NT2/D1 (cell line): ENCODE data around the gene NFKBIA.
"Not testable (repeated sequence)": the region's sequence is repeated elsewhere in the genome, so short reads cannot be mapped to it uniquely, and the experiment has no call there.

Experiments used
- DNase-seq: peaks from one replicate; pipeline ENCODE4 v3.0.0-alpha.2; 2011; ENCODE audit warnings: low read depth, low spot score
- H3K27me3 ChIP-seq: 2 replicates; pipeline ENCODE4 v1.6.0; 2011; ENCODE audit warnings: mild to moderate bottlenecking; ENCODE audit not compliant: insufficient read length, insufficient read depth
- H3K36me3 ChIP-seq: 2 replicates; pipeline ENCODE4 v1.6.1; 2011; ENCODE audit warnings: mild to moderate bottlenecking, low read length, mixed read lengths; ENCODE audit not compliant: insufficient read depth, insufficient read length
- H3K4me1 ChIP-seq: 2 replicates; pipeline ENCODE4 v1.5.1; 2011; ENCODE audit not compliant: insufficient read depth, insufficient read length
- H3K4me3 ChIP-seq: 2 replicates; pipeline ENCODE4 v1.5.1; 2011; ENCODE audit warnings: low read depth; ENCODE audit not compliant: insufficient read length
- H3K9ac ChIP-seq: 2 replicates; pipeline ENCODE4 v1.6.0; 2011; ENCODE audit warnings: low read depth; ENCODE audit not compliant: insufficient read length
- H3K9me3 ChIP-seq: 2 replicates; pipeline ENCODE4 v1.5.1; 2011; ENCODE audit warnings: mild to moderate bottlenecking, low read length; ENCODE audit not compliant: insufficient read depth
- SUZ12 ChIP-seq: IDR thresholded peaks from 2 replicates; pipeline ENCODE4 v1.6.1; 2011; ENCODE audit not compliant: insufficient read length, insufficient read depth; ENCODE audit errors: extremely low read depth
- YY1 ChIP-seq: IDR thresholded peaks from 2 replicates; pipeline ENCODE4 v1.6.1; 2011; ENCODE audit not compliant: insufficient read length, insufficient read depth
- ZNF274 ChIP-seq: IDR thresholded peaks from 2 replicates; pipeline ENCODE4 v1.6.1; 2011; ENCODE audit warnings: mild to moderate bottlenecking, low read depth, low read length

NFKBIA gene, protein sequence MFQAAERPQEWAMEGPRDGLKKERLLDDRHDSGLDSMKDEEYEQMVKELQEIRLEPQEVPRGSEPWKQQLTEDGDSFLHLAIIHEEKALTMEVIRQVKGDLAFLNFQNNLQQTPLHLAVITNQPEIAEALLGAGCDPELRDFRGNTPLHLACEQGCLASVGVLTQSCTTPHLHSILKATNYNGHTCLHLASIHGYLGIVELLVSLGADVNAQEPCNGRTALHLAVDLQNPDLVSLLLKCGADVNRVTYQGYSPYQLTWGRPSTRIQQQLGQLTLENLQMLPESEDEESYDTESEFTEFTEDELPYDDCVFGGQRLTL

DNA sequence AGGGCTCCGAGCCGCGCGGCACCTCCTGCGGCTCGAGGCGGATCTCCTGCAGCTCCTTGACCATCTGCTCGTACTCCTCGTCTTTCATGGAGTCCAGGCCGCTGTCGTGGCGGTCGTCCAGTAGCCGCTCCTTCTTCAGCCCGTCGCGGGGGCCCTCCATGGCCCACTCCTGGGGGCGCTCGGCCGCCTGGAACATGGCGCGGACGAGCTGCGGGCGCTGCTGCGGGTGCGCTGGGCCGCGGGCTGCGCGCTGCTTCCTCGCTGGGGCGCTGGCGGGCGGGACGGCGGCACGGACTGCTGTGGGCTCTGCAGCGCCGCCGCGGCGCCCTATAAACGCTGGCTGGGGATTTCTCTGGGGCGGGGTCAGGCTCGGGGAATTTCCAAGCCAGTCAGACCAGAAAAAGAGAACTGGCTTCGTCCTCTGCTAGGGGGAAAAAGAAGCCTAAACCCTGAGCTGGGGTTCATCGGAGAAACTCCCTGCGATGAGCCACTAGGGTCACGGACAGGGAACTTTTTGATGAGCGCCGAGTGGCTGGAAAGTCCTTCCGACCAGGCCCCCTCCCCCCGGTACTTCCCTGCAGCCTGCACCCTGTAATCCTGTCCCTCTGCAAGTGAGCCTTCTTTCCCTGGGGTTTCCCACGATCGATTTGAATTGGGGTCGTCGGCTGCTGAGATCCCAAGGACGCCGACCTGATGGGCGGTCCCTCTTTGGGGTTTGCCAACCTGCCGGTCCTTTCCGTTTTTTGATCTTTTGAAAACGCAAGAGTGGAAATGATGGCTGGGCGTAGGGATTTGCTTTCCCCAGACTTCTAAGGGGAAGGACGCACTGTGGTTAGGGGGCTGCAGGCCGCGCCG, at the start of gene NFKBIA:
NFKBIA (minus strand) TSS at position 301 of the 855 bp plus-strand sequence; CDS start at position 196, 105 bp downstream.
- Histone ChIP-seq H3K4me1 (peaks cover 12% of the 10 kb centered on the region), H3K27me3 (no peaks in the 10 kb centered on the region), H3K36me3 (peaks cover 37% of the 10 kb centered on the region), H3K9me3 (no peaks in the 10 kb centered on the region), H3K9ac (peak within 1 kb of the TSS; percentile 95), H3K4me3 (peak within 1 kb of the TSS; percentile 88)
- TF ChIP-seq ZNF274 (no peak), YY1 (no peak), SUZ12 (no peak)
- peak; percentile 60 for DNase-seq

DNA sequence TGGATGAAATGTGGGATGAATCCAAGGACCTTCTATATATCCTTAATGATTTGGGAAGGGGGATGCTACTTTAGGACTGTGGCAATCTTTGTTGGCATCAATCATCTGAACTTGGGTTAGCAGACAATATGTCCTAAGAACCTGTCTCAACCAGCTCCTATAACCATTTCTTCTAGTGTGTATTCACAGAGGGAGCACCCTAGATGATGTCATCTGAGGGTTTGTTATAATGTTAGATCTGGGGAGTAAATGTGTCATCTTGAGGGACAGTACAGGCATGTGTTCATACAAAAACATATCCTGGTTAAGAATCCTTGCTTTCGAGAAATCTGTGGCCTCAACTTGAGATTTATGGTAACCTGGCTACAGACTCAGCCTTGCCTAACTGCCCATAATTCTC, 41.9 kb upstream of the NFKBIA start:
- H3K9ac ChIP-seq, result no peak overlapping the region

DNA sequence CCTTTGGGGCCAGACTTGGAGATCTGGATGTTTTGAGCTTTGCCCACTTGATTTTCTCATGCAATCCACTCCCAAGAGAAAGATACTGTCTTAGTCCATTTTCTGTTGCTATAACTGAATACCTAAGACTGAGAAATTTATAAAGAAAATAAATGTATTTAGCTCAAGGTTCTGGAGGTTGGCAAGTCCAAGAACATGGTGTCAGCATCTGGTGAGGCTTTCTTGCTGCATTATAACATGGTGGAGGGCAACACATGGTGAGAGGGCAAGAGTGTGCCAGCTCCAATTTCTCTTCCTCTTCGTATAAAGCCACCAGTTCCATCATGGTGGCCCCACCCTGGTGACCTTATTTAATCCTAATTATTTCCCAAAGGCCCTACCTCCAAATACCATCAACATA, 39.6 kb upstream of the NFKBIA start:
- H3K36me3 ChIP-seq, result no peaks in the 10 kb centered on the region
- H3K4me3 ChIP-seq, result no peak overlapping the region
- no peaks in the 10 kb centered on the region for H3K4me1 ChIP-seq
- no peak for TF ChIP-seq YY1
- no peak overlapping the region for H3K9ac ChIP-seq
- no peak for DNase-seq
- no peaks in the 10 kb centered on the region for H3K27me3 ChIP-seq
- no peaks in the 10 kb centered on the region for H3K9me3 ChIP-seq

More for the DNA sequence above, 41.9 kb upstream of the NFKBIA start:
- DNase-seq, result no peak
- no peaks in the 10 kb centered on the region for H3K36me3 ChIP-seq
- H3K9me3 ChIP-seq, result no peaks in the 10 kb centered on the region
- no peaks in the 10 kb centered on the region for H3K4me1 ChIP-seq
- TF ChIP-seq SUZ12 (no peak), ZNF274 (no peak), YY1 (no peak)
- H3K4me3 ChIP-seq, result no peak overlapping the region
- no peaks in the 10 kb centered on the region for H3K27me3 ChIP-seq

DNA sequence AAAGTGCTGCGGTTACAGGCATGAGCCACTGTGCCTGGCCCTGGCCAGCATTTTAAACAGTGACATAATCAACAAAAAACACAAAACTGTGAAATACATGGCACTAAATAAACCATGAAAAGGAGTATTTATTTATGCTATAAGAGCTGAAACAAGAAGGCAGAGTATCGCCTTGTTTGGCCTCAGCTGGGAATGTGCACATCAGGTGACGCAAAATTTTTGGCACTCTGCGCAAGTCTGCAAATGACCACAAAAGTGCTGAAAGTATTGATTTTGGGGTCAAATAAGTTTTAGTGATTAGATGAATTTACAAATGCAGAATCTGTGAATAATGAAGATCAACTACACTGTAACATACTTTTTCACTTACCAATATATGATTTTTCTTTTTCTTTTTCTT, 36.6 kb upstream of the NFKBIA start:
- H3K9ac ChIP-seq, result no peak overlapping the region
- no peaks in the 10 kb centered on the region for H3K9me3 ChIP-seq
- TF ChIP-seq SUZ12 (no peak), YY1 (no peak), ZNF274 (no peak)
- no peak for DNase-seq
- no peaks in the 10 kb centered on the region for H3K36me3 ChIP-seq
- no peaks in the 10 kb centered on the region for H3K27me3 ChIP-seq
- H3K4me1 ChIP-seq, result no peaks in the 10 kb centered on the region
- no peak overlapping the region for H3K4me3 ChIP-seq

DNA sequence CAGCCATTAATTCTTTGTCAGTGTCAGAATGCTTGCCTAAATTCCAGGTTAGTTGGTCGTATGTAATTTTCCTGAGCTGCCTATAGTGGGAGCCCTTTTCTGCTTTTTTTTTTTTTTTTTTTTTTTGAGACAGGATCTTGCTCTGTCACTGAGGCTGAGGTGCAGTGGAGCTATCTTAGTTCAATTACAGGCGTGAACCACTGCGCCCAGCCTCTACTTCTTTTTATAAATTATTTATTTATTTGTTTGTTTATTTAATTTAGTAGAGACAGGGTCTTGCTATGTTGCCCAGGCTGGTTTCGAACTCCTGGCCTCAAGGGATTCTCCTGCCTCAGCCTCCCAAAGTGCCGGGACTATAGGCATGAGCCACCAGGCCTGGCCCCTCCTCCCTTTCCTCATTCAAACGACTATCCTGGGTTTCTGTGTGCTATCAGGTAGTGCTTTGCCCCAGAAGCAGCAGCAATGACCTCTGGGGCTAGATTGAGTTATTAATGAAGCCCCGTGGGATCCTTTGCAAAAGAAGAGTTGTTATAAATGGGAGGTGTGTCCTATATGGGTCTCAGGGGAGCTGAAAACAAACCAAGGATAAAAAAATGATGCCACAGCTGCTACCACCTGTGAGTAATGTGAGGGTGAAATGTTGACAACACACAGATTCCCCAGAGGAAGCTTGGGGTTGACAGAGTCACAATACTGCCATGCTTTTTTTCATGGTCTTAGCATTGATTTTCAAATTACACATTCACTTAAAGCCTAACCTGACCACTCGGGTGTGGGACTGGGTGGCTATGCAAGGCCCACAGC, 34.6 kb upstream of the NFKBIA start:
- DNase-seq, result no peak
- no peak overlapping the region for H3K4me3 ChIP-seq
- no peak overlapping the region for H3K9ac ChIP-seq
- no peaks in the 10 kb centered on the region for H3K27me3 ChIP-seq
- no peaks in the 10 kb centered on the region for H3K36me3 ChIP-seq
- TF ChIP-seq ZNF274, result no peak
- TF ChIP-seq SUZ12, result no peak
- TF ChIP-seq YY1, result no peak
- no peaks in the 10 kb centered on the region for H3K4me1 ChIP-seq
- no peaks in the 10 kb centered on the region for H3K9me3 ChIP-seq

DNA sequence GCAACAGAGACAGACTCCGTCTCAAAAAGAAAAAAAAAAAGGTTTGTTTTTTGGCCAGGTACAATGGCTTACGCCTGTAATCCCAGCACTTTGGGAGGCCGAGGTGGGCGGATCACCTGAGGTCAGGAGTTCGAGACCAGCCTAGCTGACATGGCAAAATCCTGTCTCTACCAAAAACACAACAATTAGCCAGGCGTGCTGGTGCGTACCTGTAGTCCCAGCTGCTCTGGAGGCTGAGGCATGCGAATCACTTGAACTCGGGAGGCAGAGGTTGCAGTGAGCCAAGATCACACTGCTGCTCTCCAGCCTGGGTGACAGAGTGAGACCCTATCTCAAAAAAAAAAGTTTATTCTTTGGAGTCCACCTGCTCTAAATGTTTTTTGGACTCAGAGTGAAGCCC, 33.9 kb upstream of the NFKBIA start:
- H3K27me3 ChIP-seq, H3K9me3 ChIP-seq, H3K4me1 ChIP-seq, DNase-seq, H3K4me3 ChIP-seq, H3K9ac ChIP-seq, H3K36me3 ChIP-seq: not testable (repeated sequence)

DNA sequence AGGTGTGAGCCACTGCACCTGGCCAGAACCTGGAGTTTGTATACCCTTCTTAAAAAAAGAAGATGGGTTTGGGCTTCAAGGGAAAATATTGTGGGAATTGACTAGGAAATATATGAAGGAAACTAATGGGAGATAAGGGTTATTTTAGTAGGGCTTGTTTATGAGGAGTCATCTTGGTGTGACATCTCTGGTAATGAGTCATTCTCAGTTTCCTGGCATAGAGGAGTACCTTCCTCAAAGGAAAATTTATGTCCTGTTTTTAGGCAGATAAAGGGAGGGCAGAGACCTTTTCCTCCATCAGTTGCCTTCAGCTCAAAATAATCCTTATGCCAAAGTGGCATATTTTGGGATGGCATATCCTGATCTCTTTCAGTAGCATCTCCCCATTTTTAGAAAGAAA, 30.6 kb upstream of the NFKBIA start:
- no peak for DNase-seq
- TF ChIP-seq YY1 (no peak), ZNF274 (no peak), SUZ12 (no peak)
- H3K27me3 ChIP-seq, result no peaks in the 10 kb centered on the region
- no peaks in the 10 kb centered on the region for H3K9me3 ChIP-seq
- no peaks in the 10 kb centered on the region for H3K4me1 ChIP-seq
- no peak overlapping the region for H3K4me3 ChIP-seq
- H3K9ac ChIP-seq, result no peak overlapping the region
- no peaks in the 10 kb centered on the region for H3K36me3 ChIP-seq
